ENCODE measurements around the gene HECTD4.

The HECTD4 gene

DNA sequence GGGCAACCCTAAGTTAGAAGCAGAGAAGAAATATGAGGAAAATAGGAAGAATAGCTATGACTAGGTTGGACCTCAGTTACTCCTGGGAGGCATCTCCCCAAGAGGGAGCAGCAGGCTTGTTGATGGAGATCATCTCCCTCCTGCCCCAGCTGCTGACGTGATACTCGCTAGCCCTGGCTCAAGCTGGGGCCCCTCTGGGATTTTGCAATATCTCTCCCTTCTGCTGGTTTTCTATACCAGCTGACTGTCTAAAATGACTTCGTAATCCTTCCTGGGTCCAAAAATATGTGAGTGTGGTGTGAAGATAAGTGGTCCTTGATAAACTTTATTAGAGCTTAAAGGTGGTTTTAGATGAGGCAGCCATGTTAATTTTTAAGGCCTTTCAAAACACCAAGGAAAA lies 4.5 kb upstream of the HECTD4 start:
- Histone ChIP-seq H3K27ac (ENCODE audit: low read depth, low read length) (no peak overlapping the region), H3K4me1 (ENCODE audit: control insufficient read depth, low read length) (peaks cover 21% of the 10 kb centered on the region), H3K27me3 (ENCODE audit: control insufficient read depth, low read length) (no peaks in the 10 kb centered on the region), H3K9me2 (replicated peaks; ENCODE audit: control insufficient read depth, low read length) (no peaks in the 10 kb centered on the region), H4K20me1 (ENCODE audit: control insufficient read depth, insufficient read depth, low read depth, low read length) (no peaks in the 10 kb centered on the region), H3K36me3 (ENCODE audit: control insufficient read depth, low read length) (no peaks in the 10 kb centered on the region), H3K4me2 (ENCODE audit: low read length) (peak overlapping the region; percentile 64), H3K9me3 (ENCODE audit: control insufficient read depth, insufficient read depth, low read length) (no peaks in the 10 kb centered on the region), H3K79me2 (ENCODE audit: control insufficient read depth, low read length) (peaks cover 2% of the 10 kb centered on the region), H3F3A (ENCODE audit: control insufficient read depth, insufficient read depth) (no peaks in the 10 kb centered on the region), H3K4me3 (ENCODE audit: low read length) (no peak overlapping the region)
- no peak for TF ChIP-seq EZH2phosphoT487 (IDR thresholded peaks at IDR 0.05; ENCODE audit: borderline replicate concordance, low read length)

DNA sequence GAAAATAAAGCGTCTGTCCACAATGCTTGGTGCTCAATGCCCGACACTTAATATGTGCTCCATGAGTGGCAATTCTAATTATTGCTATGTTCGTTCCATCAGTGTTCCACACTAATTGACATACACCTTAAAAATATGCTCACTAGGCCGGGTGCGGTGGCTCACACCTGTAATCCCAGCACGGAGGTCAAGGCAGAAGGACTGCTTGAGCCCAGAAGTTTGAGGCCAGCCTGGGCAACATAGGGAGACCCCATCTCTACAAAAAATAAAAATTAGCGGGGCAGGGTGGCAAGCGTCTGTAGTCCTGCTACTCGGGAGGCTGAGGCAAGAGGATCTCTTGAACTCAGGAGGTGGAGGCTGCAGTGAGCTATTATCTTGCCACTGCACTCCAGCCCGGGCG lies 635 bp upstream of the HECTD4 start:
- peaks cover 32% of the 10 kb centered on the region for H3K4me1 ChIP-seq (ENCODE audit: control insufficient read depth, low read length)
- H4K20me1 ChIP-seq (ENCODE audit: control insufficient read depth, insufficient read depth, low read depth, low read length) = peaks cover 11% of the 10 kb centered on the region
- H3K27me3 ChIP-seq (ENCODE audit: control insufficient read depth, low read length) = no peaks in the 10 kb centered on the region
- H3F3A ChIP-seq (ENCODE audit: control insufficient read depth, insufficient read depth) = no peaks in the 10 kb centered on the region
- H3K4me3 ChIP-seq (ENCODE audit: low read length) = peak overlapping the region; percentile 100
- peaks cover 4% of the 10 kb centered on the region; the same call in 1 of the 2 replicates for H3K36me3 ChIP-seq (ENCODE audit: control insufficient read depth, low read length)
- TF ChIP-seq EZH2phosphoT487 (IDR thresholded peaks at IDR 0.05; ENCODE audit: borderline replicate concordance, low read length) = no peak
- TF ChIP-seq, protein P1, sequence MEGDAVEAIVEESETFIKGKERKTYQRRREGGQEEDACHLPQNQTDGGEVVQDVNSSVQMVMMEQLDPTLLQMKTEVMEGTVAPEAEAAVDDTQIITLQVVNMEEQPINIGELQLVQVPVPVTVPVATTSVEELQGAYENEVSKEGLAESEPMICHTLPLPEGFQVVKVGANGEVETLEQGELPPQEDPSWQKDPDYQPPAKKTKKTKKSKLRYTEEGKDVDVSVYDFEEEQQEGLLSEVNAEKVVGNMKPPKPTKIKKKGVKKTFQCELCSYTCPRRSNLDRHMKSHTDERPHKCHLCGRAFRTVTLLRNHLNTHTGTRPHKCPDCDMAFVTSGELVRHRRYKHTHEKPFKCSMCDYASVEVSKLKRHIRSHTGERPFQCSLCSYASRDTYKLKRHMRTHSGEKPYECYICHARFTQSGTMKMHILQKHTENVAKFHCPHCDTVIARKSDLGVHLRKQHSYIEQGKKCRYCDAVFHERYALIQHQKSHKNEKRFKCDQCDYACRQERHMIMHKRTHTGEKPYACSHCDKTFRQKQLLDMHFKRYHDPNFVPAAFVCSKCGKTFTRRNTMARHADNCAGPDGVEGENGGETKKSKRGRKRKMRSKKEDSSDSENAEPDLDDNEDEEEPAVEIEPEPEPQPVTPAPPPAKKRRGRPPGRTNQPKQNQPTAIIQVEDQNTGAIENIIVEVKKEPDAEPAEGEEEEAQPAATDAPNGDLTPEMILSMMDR (IDR thresholded peaks at IDR 0.05; ENCODE audit: low read depth, low read length, poor library complexity, severe bottlenecking) = no peak
- H3K79me2 ChIP-seq (ENCODE audit: control insufficient read depth, low read length) = peaks cover 40% of the 10 kb centered on the region
- H3K27ac ChIP-seq (ENCODE audit: low read depth, low read length) = no peak overlapping the region; the same call in 1 of the 2 replicates
- peak overlapping the region; percentile 99 for H3K4me2 ChIP-seq (ENCODE audit: low read length)
- H3K9me3 ChIP-seq (ENCODE audit: control insufficient read depth, insufficient read depth, low read length) = no peaks in the 10 kb centered on the region
- no peaks in the 10 kb centered on the region for H3K9me2 ChIP-seq (replicated peaks; ENCODE audit: control insufficient read depth, low read length)

DNA sequence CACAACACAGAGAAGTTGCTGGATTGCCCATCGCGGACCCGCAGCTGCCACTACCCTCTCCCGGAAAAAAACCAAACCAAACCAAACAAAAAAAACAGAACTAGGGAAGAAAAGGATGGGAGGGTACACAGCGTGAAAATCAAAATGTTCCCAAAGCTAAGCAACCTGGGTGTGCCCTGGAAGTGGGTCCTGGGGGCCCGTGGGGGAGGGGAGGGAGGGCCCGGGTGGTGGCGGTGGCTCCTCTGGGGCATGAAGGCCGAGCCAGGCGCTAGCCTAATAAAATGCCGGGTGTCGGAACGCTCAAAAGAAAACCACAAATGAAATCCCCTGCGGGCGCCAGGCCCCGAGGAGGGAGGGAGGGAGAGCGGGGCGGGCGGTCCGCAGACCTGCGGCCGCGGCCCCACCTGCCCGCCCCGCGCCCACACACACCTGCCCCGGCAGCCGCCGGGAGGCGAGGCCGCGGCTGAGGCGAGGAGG lies 787 bp downstream of the HECTD4 start:
- Histone ChIP-seq H3K27me3 (ENCODE audit: control insufficient read depth, low read length) (no peaks in the 10 kb centered on the region), H3K9me2 (replicated peaks; ENCODE audit: control insufficient read depth, low read length) (no peaks in the 10 kb centered on the region), H3K27ac (ENCODE audit: low read depth, low read length) (peak overlapping the region; percentile 45), H3K36me3 (ENCODE audit: control insufficient read depth, low read length) (peaks cover 4% of the 10 kb centered on the region; the same call in 1 of the 2 replicates), H3K4me2 (ENCODE audit: low read length) (peak overlapping the region; percentile 99), H4K20me1 (ENCODE audit: control insufficient read depth, insufficient read depth, low read depth, low read length) (peaks cover 16% of the 10 kb centered on the region), H3K79me2 (ENCODE audit: control insufficient read depth, low read length) (peaks cover 54% of the 10 kb centered on the region), H3K9me3 (ENCODE audit: control insufficient read depth, insufficient read depth, low read length) (no peaks in the 10 kb centered on the region), H3K4me3 (ENCODE audit: low read length) (peak overlapping the region; percentile 100), H3F3A (ENCODE audit: control insufficient read depth, insufficient read depth) (no peaks in the 10 kb centered on the region), H3K4me1 (ENCODE audit: control insufficient read depth, low read length) (peaks cover 18% of the 10 kb centered on the region)
- no peak for TF ChIP-seq EZH2phosphoT487 (IDR thresholded peaks at IDR 0.05; ENCODE audit: borderline replicate concordance, low read length)
- TF ChIP-seq, protein P1 (IDR thresholded peaks at IDR 0.05; ENCODE audit: low read depth, low read length, poor library complexity, severe bottlenecking) = no peak

DNA sequence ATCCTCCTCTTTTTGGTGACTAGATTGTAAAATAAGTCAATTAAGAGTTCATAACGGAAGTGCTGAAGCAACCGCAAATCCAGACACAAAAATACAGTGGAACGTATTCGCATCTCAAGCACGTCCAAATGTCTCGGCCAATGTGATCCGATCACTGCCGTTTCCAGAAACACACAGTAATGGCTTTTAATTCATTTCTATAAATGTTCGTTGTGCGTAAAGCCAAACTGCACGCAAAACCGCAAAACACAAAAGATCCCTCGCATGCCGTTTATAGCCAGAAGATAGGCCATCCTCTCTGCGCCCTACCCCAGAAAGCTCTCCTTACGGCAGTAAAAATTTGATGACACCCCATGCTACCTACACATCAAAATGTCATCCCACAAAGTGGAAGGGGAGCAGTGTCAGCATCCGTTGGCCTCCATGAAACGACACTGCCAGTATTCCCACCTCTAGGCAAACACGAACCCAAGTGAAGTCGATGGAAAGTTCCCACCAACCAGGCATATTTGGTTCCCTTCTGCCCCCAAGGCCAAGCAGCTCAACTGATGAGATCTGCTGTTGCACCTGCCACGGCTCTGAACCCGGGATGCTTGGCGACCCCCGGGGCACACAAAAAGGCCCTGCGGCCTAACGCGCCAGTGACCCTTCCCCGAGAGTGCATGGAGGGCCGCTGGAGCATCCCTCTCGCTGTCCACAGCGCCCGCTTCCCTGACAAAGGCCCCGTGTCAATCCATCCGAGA lies 1.4 kb downstream of the HECTD4 start:
- TF ChIP-seq, protein P1 (IDR thresholded peaks at IDR 0.05; ENCODE audit: low read depth, low read length, poor library complexity, severe bottlenecking) = no peak
- no peak for TF ChIP-seq EZH2phosphoT487 (IDR thresholded peaks at IDR 0.05; ENCODE audit: borderline replicate concordance, low read length)
- peaks cover 59% of the 10 kb centered on the region for H3K79me2 ChIP-seq (ENCODE audit: control insufficient read depth, low read length)

More for the DNA sequence above, 1.4 kb downstream of the HECTD4 start:
- no peaks in the 10 kb centered on the region for H3K9me3 ChIP-seq (ENCODE audit: control insufficient read depth, insufficient read depth, low read length)
- H4K20me1 ChIP-seq (ENCODE audit: control insufficient read depth, insufficient read depth, low read depth, low read length) = peaks cover 16% of the 10 kb centered on the region
- no peaks in the 10 kb centered on the region for H3K9me2 ChIP-seq (replicated peaks; ENCODE audit: control insufficient read depth, low read length)
- H3K36me3 ChIP-seq (ENCODE audit: control insufficient read depth, low read length) = peaks cover 4% of the 10 kb centered on the region; the same call in 1 of the 2 replicates
- H3K4me1 ChIP-seq (ENCODE audit: control insufficient read depth, low read length) = peaks cover 18% of the 10 kb centered on the region
- H3K27me3 ChIP-seq (ENCODE audit: control insufficient read depth, low read length) = no peaks in the 10 kb centered on the region
- H3K27ac ChIP-seq (ENCODE audit: low read depth, low read length) = peak overlapping the region; percentile 45
- peak overlapping the region; percentile 99 for H3K4me2 ChIP-seq (ENCODE audit: low read length)
- no peaks in the 10 kb centered on the region for H3F3A ChIP-seq (ENCODE audit: control insufficient read depth, insufficient read depth)
- peak overlapping the region; percentile 100 for H3K4me3 ChIP-seq (ENCODE audit: low read length)
